Measurements from ENCODE around the gene PACSIN2.
"Not testable (repeated sequence)": the region's sequence is repeated elsewhere in the genome, so short reads cannot be mapped to it uniquely, and the experiment has no call there.

The PACSIN2 gene

GRCh38 chr22:43018615-43019014 lies 3.7 kb upstream of the PACSIN2 start:
- no peak overlapping the region for H3K27ac Mint-ChIP-seq
- CTCF ChIA-PET = interaction anchor here (1.2 kb wide), 1 partner anchor 151 kb away, joined by 3 read pairs; no protein-coding TSS in a partner anchor
- no peak overlapping the region for H3K4me3 Mint-ChIP-seq
- no peaks in the 10 kb centered on the region for H3K36me3 Mint-ChIP-seq
- no peak for DNase-seq
- H3K27me3 Mint-ChIP-seq = peaks cover 23% of the 10 kb centered on the region
- peaks cover 16% of the 10 kb centered on the region for H3K4me1 Mint-ChIP-seq
- H3K9me3 Mint-ChIP-seq = no peaks in the 10 kb centered on the region

GRCh38 chr22:43017525-43018460 lies 2.8 kb upstream of the PACSIN2 start:
- no peak for DNase-seq
- Mint-ChIP-seq H3K4me3 (no peak overlapping the region), H3K27me3 (peaks cover 20% of the 10 kb centered on the region), H3K9me3 (no peaks in the 10 kb centered on the region), H3K4me1 (peaks cover 24% of the 10 kb centered on the region), H3K36me3 (no peaks in the 10 kb centered on the region), H3K27ac (no peak overlapping the region)
- CTCF ChIA-PET = interaction anchor here (1.2 kb wide), 1 partner anchor 150 kb away, joined by 3 read pairs; no protein-coding TSS in a partner anchor

- CTCF ChIA-PET = interaction anchor here (0.6 kb wide), 1 partner anchor 1294 kb away, joined by 3 read pairs; no protein-coding TSS in a partner anchor
These were observed 1.2 kb upstream of the PACSIN2 start for GRCh38 chr22:43016150-43016549.

GRCh38 chr22:43015677-43016042 lies 711 bp upstream of the PACSIN2 start:
- peak overlapping the region; percentile 88 for H3K27ac Mint-ChIP-seq
- H3K27me3 Mint-ChIP-seq = peaks cover 20% of the 10 kb centered on the region
- no peaks in the 10 kb centered on the region for H3K9me3 Mint-ChIP-seq
- CTCF ChIA-PET = interaction anchor here (0.6 to 3.7 kb wide), 3 partner anchors 19 to 1293 kb away, joined by 3 to 9 read pairs (median 3); no protein-coding TSS in a partner anchor
- DNase-seq = no peak
- H3K36me3 Mint-ChIP-seq = no peaks in the 10 kb centered on the region
- H3K4me3 Mint-ChIP-seq = peak overlapping the region; percentile 92
- peaks cover 31% of the 10 kb centered on the region for H3K4me1 Mint-ChIP-seq

More at GRCh38 chr22:43016150-43016549, 1.2 kb upstream of the PACSIN2 start:
- H3K4me3 Mint-ChIP-seq, DNase-seq, H3K9me3 Mint-ChIP-seq, H3K36me3 Mint-ChIP-seq, H3K27ac Mint-ChIP-seq: not testable (repeated sequence)
- Mint-ChIP-seq H3K27me3 (peaks cover 20% of the 10 kb centered on the region), H3K4me1 (peaks cover 31% of the 10 kb centered on the region)

GRCh38 chr22:43014316-43014868 lies 557 bp downstream of the PACSIN2 start:
- Mint-ChIP-seq H3K27ac (peak overlapping the region; percentile 83), H3K4me1 (peaks cover 31% of the 10 kb centered on the region), H3K36me3 (no peaks in the 10 kb centered on the region), H3K9me3 (no peaks in the 10 kb centered on the region), H3K4me3 (peak overlapping the region; percentile 92), H3K27me3 (peaks cover 20% of the 10 kb centered on the region)
- DNase-seq = peak; percentile 67
- CTCF ChIA-PET = interaction anchor here (1.3 to 3.7 kb wide), 2 partner anchors 20 to 146 kb away, joined by 3 to 9 read pairs; no protein-coding TSS in a partner anchor

GRCh38 chr22:43013355-43014315 lies 1.3 kb downstream of the PACSIN2 start:
- H3K27ac Mint-ChIP-seq = peak overlapping the region; percentile 83
- peak; percentile 32 for DNase-seq
- H3K9me3 Mint-ChIP-seq = no peaks in the 10 kb centered on the region
- peak overlapping the region; percentile 92 for H3K4me3 Mint-ChIP-seq
- H3K36me3 Mint-ChIP-seq = no peaks in the 10 kb centered on the region
- H3K27me3 Mint-ChIP-seq = peaks cover 20% of the 10 kb centered on the region
- CTCF ChIA-PET = interaction anchor here (0.9 to 3.7 kb wide), 5 partner anchors 13 to 146 kb away, joined by 3 to 9 read pairs (median 3); no protein-coding TSS in a partner anchor
- H3K4me1 Mint-ChIP-seq = peaks cover 31% of the 10 kb centered on the region

GRCh38 chr22:43012390-43012789 lies 2.6 kb downstream of the PACSIN2 start:
- no peaks in the 10 kb centered on the region for H3K36me3 Mint-ChIP-seq
- CTCF ChIA-PET = interaction anchor here (1.1 to 3.7 kb wide), 2 partner anchors 12 to 22 kb away, joined by 6 to 9 read pairs; no protein-coding TSS in a partner anchor
- H3K4me3 Mint-ChIP-seq = no peak overlapping the region
- H3K27ac Mint-ChIP-seq = no peak overlapping the region
- H3K9me3 Mint-ChIP-seq = no peaks in the 10 kb centered on the region
- peaks cover 35% of the 10 kb centered on the region for H3K4me1 Mint-ChIP-seq
- no peak for DNase-seq
- peaks cover 15% of the 10 kb centered on the region for H3K27me3 Mint-ChIP-seq

- CTCF ChIA-PET = no interaction called here
- Mint-ChIP-seq H3K27me3 (peaks cover 10% of the 10 kb centered on the region), H3K4me1 (peaks cover 38% of the 10 kb centered on the region)
These were observed 3.9 kb downstream of the PACSIN2 start for GRCh38 chr22:43011079-43011478.

GRCh38 chr22:43009444-43009843 lies 5.5 kb downstream of the PACSIN2 start:
- H3K36me3 Mint-ChIP-seq = no peaks in the 10 kb centered on the region
- H3K27me3 Mint-ChIP-seq = no peaks in the 10 kb centered on the region
- no peaks in the 10 kb centered on the region for H3K9me3 Mint-ChIP-seq
- peaks cover 33% of the 10 kb centered on the region for H3K4me1 Mint-ChIP-seq
- H3K4me3 Mint-ChIP-seq = no peak overlapping the region
- H3K27ac Mint-ChIP-seq = no peak overlapping the region
- DNase-seq = no peak
- CTCF ChIA-PET = no interaction called here

More at GRCh38 chr22:43011079-43011478, 3.9 kb downstream of the PACSIN2 start:
- Mint-ChIP-seq H3K9me3 (no peaks in the 10 kb centered on the region), H3K27ac (no peak overlapping the region), H3K4me3 (no peak overlapping the region), H3K36me3 (no peaks in the 10 kb centered on the region)
- DNase-seq = no peak

- CTCF ChIA-PET = no interaction called here
- H3K4me3 Mint-ChIP-seq = no peak overlapping the region
- H3K27ac Mint-ChIP-seq = no peak overlapping the region
- peaks cover 33% of the 10 kb centered on the region for H3K4me1 Mint-ChIP-seq
- no peak for DNase-seq
- no peaks in the 10 kb centered on the region for H3K27me3 Mint-ChIP-seq
- no peaks in the 10 kb centered on the region for H3K36me3 Mint-ChIP-seq
- H3K9me3 Mint-ChIP-seq = no peaks in the 10 kb centered on the region
These were observed 6.0 kb downstream of the PACSIN2 start for GRCh38 chr22:43008921-43009320.

GRCh38 chr22:43008509-43008908 lies 6.4 kb downstream of the PACSIN2 start:
- no peak overlapping the region for H3K4me3 Mint-ChIP-seq
- no peaks in the 10 kb centered on the region for H3K27me3 Mint-ChIP-seq
- CTCF ChIA-PET = interaction anchor here (1.2 kb wide), 1 partner anchor 25 kb away, joined by 3 read pairs; no protein-coding TSS in a partner anchor
- no peaks in the 10 kb centered on the region for H3K9me3 Mint-ChIP-seq
- no peak for DNase-seq
- peaks cover 33% of the 10 kb centered on the region for H3K4me1 Mint-ChIP-seq
- H3K27ac Mint-ChIP-seq = no peak overlapping the region
- H3K36me3 Mint-ChIP-seq = no peaks in the 10 kb centered on the region

GRCh38 chr22:43007519-43008102 lies 7.3 kb downstream of the PACSIN2 start:
- Mint-ChIP-seq H3K27me3 (no peaks in the 10 kb centered on the region), H3K27ac (no peak overlapping the region), H3K4me3 (no peak overlapping the region), H3K4me1 (peaks cover 32% of the 10 kb centered on the region), H3K9me3 (no peaks in the 10 kb centered on the region), H3K36me3 (no peaks in the 10 kb centered on the region)
- DNase-seq = no peak
- CTCF ChIA-PET = interaction anchor here (1.0 to 1.2 kb wide), 2 partner anchors 26 to 140 kb away, joined by 3 read pairs; no protein-coding TSS in a partner anchor

GRCh38 chr22:43006753-43007152 lies 8.2 kb downstream of the PACSIN2 start:
- CTCF ChIA-PET = no interaction called here
- H3K9me3 Mint-ChIP-seq = no peaks in the 10 kb centered on the region
- peaks cover 39% of the 10 kb centered on the region for H3K4me1 Mint-ChIP-seq
- DNase-seq = no peak
- H3K27ac Mint-ChIP-seq = no peak overlapping the region
- no peaks in the 10 kb centered on the region for H3K36me3 Mint-ChIP-seq
- no peak overlapping the region for H3K4me3 Mint-ChIP-seq
- H3K27me3 Mint-ChIP-seq = no peaks in the 10 kb centered on the region

All from activated naive CD4-positive, alpha-beta T cell treated with anti-CD3 and anti-CD28 coated beads, Interleukin-2, amount 10 ng/mL, durations not matched to agents 7 days and 5 days (primary cell).